ENCODE results near the gene CIAO3. TPM values are rescaled to one million over a fixed set of nuclear protein-coding genes. Genes with fewer than 3 reads are reported as not detected.
A peak's percentile ranks its signal among the peaks of the same experiment; 100 is the strongest.

The CIAO3 gene
- polyA plus RNA-seq, 1 donor from 2014 or later = 57.8 TPM

DNA sequence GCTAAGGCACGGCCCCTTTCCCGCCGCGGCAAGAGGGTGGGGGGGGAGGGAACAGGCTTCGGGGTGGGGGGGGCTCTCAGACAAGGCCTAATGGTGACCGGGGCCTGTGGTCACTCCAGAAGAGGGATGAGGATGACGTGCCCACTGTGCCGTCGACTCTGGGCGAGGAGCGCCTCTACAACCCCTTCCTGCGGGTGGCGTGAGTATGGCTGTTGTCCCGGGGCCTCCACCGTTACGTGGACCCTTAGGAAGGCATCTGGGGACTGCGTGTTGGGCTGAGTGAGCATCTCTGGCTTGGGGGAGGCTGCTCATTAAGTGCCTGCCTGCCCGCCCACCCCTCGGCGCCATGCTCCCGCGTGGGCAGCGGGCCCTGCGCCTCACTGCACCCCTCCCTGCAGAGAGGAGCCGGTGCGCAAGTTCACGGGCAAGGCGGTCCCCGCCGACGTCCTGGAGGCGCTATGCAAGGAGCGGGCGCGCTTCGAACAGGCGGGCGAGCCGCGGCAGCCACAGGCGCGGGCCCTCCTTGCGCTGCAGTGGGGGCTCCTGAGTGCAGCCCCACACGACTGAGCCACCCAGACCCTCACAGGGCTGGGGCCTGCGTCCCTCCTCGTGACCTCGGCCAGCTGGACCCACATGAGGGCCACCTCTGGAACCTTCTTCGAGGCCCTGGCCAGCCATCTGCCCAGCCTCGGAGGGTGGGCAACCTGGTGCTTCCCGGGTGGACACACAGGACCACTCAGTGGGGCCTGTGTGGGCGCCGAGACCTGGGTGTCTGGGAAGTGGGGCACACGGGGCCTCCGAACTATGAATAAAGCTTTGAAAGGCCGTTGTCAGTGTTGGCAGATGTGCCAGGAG, 11.7 kb downstream of the CIAO3 start:
- TF ChIP-seq, protein P1, sequence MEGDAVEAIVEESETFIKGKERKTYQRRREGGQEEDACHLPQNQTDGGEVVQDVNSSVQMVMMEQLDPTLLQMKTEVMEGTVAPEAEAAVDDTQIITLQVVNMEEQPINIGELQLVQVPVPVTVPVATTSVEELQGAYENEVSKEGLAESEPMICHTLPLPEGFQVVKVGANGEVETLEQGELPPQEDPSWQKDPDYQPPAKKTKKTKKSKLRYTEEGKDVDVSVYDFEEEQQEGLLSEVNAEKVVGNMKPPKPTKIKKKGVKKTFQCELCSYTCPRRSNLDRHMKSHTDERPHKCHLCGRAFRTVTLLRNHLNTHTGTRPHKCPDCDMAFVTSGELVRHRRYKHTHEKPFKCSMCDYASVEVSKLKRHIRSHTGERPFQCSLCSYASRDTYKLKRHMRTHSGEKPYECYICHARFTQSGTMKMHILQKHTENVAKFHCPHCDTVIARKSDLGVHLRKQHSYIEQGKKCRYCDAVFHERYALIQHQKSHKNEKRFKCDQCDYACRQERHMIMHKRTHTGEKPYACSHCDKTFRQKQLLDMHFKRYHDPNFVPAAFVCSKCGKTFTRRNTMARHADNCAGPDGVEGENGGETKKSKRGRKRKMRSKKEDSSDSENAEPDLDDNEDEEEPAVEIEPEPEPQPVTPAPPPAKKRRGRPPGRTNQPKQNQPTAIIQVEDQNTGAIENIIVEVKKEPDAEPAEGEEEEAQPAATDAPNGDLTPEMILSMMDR (IDR thresholded peaks at IDR 0.05; ENCODE audit: poor library complexity, severe bottlenecking) = no peak
- TF ChIP-seq RAD21 (conservative IDR thresholded peaks at IDR 0.05) = no peak
- TF ChIP-seq EZH2 (IDR thresholded peaks at IDR 0.05; ENCODE audit: borderline replicate concordance, insufficient read depth, low read length, poor library complexity, severe bottlenecking) = no peak
- TF ChIP-seq SMC3 (conservative IDR thresholded peaks at IDR 0.05; ENCODE audit: poor library complexity) = no peak
- TF ChIP-seq TAF1 (IDR thresholded peaks at IDR 0.05; ENCODE audit: low read depth) = no peak
- TF ChIP-seq MXI1 (conservative IDR thresholded peaks at IDR 0.05; ENCODE audit: poor library complexity, severe bottlenecking) = no peak
- TF ChIP-seq POLR2AphosphoS5 (IDR thresholded peaks at IDR 0.05) = no peak
- TF ChIP-seq, protein P2, sequence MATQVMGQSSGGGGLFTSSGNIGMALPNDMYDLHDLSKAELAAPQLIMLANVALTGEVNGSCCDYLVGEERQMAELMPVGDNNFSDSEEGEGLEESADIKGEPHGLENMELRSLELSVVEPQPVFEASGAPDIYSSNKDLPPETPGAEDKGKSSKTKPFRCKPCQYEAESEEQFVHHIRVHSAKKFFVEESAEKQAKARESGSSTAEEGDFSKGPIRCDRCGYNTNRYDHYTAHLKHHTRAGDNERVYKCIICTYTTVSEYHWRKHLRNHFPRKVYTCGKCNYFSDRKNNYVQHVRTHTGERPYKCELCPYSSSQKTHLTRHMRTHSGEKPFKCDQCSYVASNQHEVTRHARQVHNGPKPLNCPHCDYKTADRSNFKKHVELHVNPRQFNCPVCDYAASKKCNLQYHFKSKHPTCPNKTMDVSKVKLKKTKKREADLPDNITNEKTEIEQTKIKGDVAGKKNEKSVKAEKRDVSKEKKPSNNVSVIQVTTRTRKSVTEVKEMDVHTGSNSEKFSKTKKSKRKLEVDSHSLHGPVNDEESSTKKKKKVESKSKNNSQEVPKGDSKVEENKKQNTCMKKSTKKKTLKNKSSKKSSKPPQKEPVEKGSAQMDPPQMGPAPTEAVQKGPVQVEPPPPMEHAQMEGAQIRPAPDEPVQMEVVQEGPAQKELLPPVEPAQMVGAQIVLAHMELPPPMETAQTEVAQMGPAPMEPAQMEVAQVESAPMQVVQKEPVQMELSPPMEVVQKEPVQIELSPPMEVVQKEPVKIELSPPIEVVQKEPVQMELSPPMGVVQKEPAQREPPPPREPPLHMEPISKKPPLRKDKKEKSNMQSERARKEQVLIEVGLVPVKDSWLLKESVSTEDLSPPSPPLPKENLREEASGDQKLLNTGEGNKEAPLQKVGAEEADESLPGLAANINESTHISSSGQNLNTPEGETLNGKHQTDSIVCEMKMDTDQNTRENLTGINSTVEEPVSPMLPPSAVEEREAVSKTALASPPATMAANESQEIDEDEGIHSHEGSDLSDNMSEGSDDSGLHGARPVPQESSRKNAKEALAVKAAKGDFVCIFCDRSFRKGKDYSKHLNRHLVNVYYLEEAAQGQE (IDR thresholded peaks at IDR 0.05; ENCODE audit: borderline replicate concordance) = no peak
- TF ChIP-seq EP300 (conservative IDR thresholded peaks at IDR 0.05; ENCODE audit: poor library complexity, severe bottlenecking) = no peak
- Histone ChIP-seq H3K79me2 (replicated peaks; ENCODE audit: insufficient read depth, low read length) (no peaks in the 10 kb centered on the region), H3K4me2 (ENCODE audit: low read length) (no peak overlapping the region), H3K27ac (ENCODE audit: low read length) (no peak overlapping the region), H3K9ac (ENCODE audit: low read length) (no peak overlapping the region), H3K9me3 (ENCODE audit: low read length) (no peaks in the 10 kb centered on the region), H3K36me3 (ENCODE audit: insufficient read depth, low read length) (no peaks in the 10 kb centered on the region), H3K4me3 (ENCODE audit: low read length) (peak overlapping the region; percentile 83), H3K27me3 (ENCODE audit: insufficient read depth, low read depth, low read length) (peaks cover 7% of the 10 kb centered on the region), H3F3A (ENCODE audit: insufficient read depth, low read length, poor library complexity, severe bottlenecking) (no peaks in the 10 kb centered on the region), H3K9me2 (ENCODE audit: insufficient read depth, low read length) (no peaks in the 10 kb centered on the region), H2AFZ (ENCODE audit: low read depth, low read length) (no peak overlapping the region), H4K20me1 (ENCODE audit: insufficient read depth) (no peaks in the 10 kb centered on the region)

DNA sequence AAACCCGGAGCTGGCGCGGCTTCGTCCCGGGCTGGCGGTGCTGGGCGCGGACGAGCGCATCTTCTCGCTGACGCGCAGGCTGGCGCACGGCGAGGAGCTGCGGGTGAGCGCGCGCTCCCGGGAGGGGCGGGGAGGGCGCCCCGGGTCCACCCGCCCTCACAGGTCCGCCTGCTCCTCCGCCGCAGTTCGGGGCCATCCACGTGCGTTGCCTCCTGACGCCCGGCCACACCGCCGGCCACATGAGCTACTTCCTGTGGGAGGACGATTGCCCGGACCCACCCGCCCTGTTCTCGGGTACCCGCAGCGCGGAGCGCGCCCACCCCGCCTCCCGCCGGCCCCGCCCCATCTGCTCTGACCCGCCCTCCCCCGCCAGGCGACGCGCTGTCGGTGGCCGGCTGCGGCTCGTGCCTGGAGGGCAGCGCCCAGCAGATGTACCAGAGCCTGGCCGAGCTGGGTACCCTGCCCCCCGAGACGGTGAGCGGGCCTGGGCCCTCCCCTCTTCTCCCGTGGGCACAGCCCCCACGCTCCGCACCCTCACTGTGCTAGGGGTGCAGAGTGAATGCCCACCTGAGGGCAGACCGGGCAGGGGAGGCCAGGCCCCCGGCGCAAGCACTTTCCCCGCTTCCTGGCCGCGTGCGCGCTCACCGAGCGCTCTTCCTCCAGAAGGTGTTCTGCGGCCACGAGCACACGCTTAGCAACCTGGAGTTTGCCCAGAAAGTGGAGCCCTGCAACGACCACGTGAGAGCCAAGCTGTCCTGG, 12.5 kb downstream of the CIAO3 start:
- H4K20me1 ChIP-seq (ENCODE audit: insufficient read depth) = no peaks in the 10 kb centered on the region
- H3K27me3 ChIP-seq (ENCODE audit: insufficient read depth, low read depth, low read length) = peaks cover 7% of the 10 kb centered on the region
- H3K9me2 ChIP-seq (ENCODE audit: insufficient read depth, low read length) = no peaks in the 10 kb centered on the region
- H3K4me3 ChIP-seq (ENCODE audit: low read length) = peak overlapping the region; percentile 83
- no peak overlapping the region for H2AFZ ChIP-seq (ENCODE audit: low read depth, low read length)
- no peaks in the 10 kb centered on the region for H3K9me3 ChIP-seq (ENCODE audit: low read length)
- TF ChIP-seq EP300 (conservative IDR thresholded peaks at IDR 0.05; ENCODE audit: poor library complexity, severe bottlenecking) = no peak
- TF ChIP-seq MXI1 (conservative IDR thresholded peaks at IDR 0.05; ENCODE audit: poor library complexity, severe bottlenecking) = peak; percentile 34
- H3F3A ChIP-seq (ENCODE audit: insufficient read depth, low read length, poor library complexity, severe bottlenecking) = no peaks in the 10 kb centered on the region
- no peak overlapping the region for H3K27ac ChIP-seq (ENCODE audit: low read length)
- peak overlapping the region; percentile 44 for H3K9ac ChIP-seq (ENCODE audit: low read length)
- no peak overlapping the region for H3K4me2 ChIP-seq (ENCODE audit: low read length)
- H3K79me2 ChIP-seq (replicated peaks; ENCODE audit: insufficient read depth, low read length) = no peaks in the 10 kb centered on the region
- H3K36me3 ChIP-seq (ENCODE audit: insufficient read depth, low read length) = no peaks in the 10 kb centered on the region
